Small intestine (tissue), 7 donors: Measurements from ENCODE around the gene PI4K2A. TPM values are rescaled to one million over a fixed set of nuclear protein-coding genes. Genes with fewer than 3 reads are reported as not detected.
"Not testable (repeated sequence)": the region's sequence is repeated elsewhere in the genome, so short reads cannot be mapped to it uniquely, and the experiment has no call there.

Experiments used
- DNase-seq, 2 donors: peaks; one replicate each; pipeline versions ENCODE4 v3.0.0 to v3.0.0-alpha.2; 2013
- FAIRE-seq: peaks from 2 replicates; lab custom pipeline; 2012; peaks lifted over from hg19 to GRCh38; lab: Jason Lieb, UNC
- H3K27ac ChIP-seq, 3 donors: one replicate each; pipeline ENCODE4 v1.5.1; 2013; ENCODE audit warnings: low read length in 2 of 3, mild to moderate bottlenecking in 2 of 3, control low read depth in 1 of 3, inconsistent platforms in 1 of 3, low read depth in 1 of 3, moderate library complexity in 1 of 3
- H3K27me3 ChIP-seq, 3 donors: one replicate each; pipeline ENCODE4 v1.6.1; 2013; ENCODE audit warnings: low read length in 3 of 3, inconsistent platforms in 1 of 3; ENCODE audit not compliant: control insufficient read depth in 3 of 3, insufficient read depth in 3 of 3
- H3K36me3 ChIP-seq, 3 donors: one replicate each; pipeline ENCODE4 v1.6.1; 2013; ENCODE audit warnings: low read length in 3 of 3, inconsistent platforms in 1 of 3, low read depth in 1 of 3, mild to moderate bottlenecking in 1 of 3, moderate library complexity in 1 of 3; ENCODE audit not compliant: control insufficient read depth in 3 of 3, insufficient read depth in 2 of 3
- H3K4me1 ChIP-seq, 3 donors: one replicate each; pipeline ENCODE4 v1.6.1; 2013; ENCODE audit warnings: low read length in 2 of 3, inconsistent platforms in 1 of 3, low read depth in 1 of 3, mild to moderate bottlenecking in 1 of 3, moderate library complexity in 1 of 3; ENCODE audit not compliant: control insufficient read depth in 3 of 3, insufficient read depth in 2 of 3
- H3K4me3 ChIP-seq, 3 donors: one replicate each; pipeline ENCODE4 v1.5.1; 2013; ENCODE audit warnings: low read length in 3 of 3, control low read depth in 1 of 3, inconsistent platforms in 1 of 3, low read depth in 1 of 3, mild to moderate bottlenecking in 1 of 3, moderate library complexity in 1 of 3
- H3K9me3 ChIP-seq, 2 donors: one replicate each; pipeline ENCODE4 v1.6.1; 2013; ENCODE audit warnings: low read depth in 1 of 2, low read length in 1 of 2; ENCODE audit not compliant: control insufficient read depth in 2 of 2, insufficient read depth in 1 of 2
- WGBS, 3 donors: extraction: QIAGEN DNeasy Blood & Tissue Kit; methylation state at CpG; one replicate each; pipeline ENCODE4 v1.1.7; 2013; 5-methylcytosine and 5-hydroxymethylcytosine counted together
- polyA plus RNA-seq, 4 donors: library from polyadenylated mRNA; stranded (reverse) in 3 of 4; unstranded in 1 of 4; fragments of 200-250 nt in 3 of 4; fragments of 120-200 nt in 1 of 4; gene quantifications; one replicate each; pipeline versions ENCODE4 v1.2.1 to v1.2.3, GENCODE V29; 2013
- donor health status: healthy with polysubstance abuse.
- donor health status: control.
- donor health status: control.
- donor health status: Bipolar disorder and iron deficiency.
- donor health status: healthy.

PI4K2A gene
- polyA plus RNA-seq, 4 donors, result 9.5 to 34.0 (median 12.0) TPM

GRCh38 chr10:97683556-97684367, 43.3 kb downstream of the PI4K2A start:
- Histone ChIP-seq H3K9me3 (peaks cover 0 to 7% of the 10 kb centered on the region in 2 donors), H3K4me3 (peak overlapping the region in 2 of 3 donors; percentile 79 to 85), H3K27me3 (no peaks in the 10 kb centered on the region), H3K36me3 (peaks cover 0 to 31% (median 0%) of the 10 kb centered on the region in 3 donors), H3K4me1 (peaks cover 2 to 32% (median 5%) of the 10 kb centered on the region in 3 donors), H3K27ac (peak overlapping the region; percentile 84 to 98 (median 85))
- DNase-seq (peak; percentile 62 to 66), FAIRE-seq (no peak)
- 20 to 44% (median 36%) methylated on average over 9 of the region's 9 CpGs for WGBS, 3 donors

GRCh38 chr10:97684368-97684713, 43.9 kb downstream of the PI4K2A start:
- not testable (repeated sequence) for H3K27me3 ChIP-seq, DNase-seq, FAIRE-seq, H3K9me3 ChIP-seq
- peaks cover 2 to 31% (median 5%) of the 10 kb centered on the region in 3 donors for H3K4me1 ChIP-seq
- peak overlapping the region in 2 of 3 donors; percentile 79 to 85 for H3K4me3 ChIP-seq
- WGBS, 3 donors, result 41 to 76% (median 70%) methylated on average over 6 to 7 of the region's 7 CpGs
- peaks cover 0 to 25% (median 0%) of the 10 kb centered on the region in 3 donors for H3K36me3 ChIP-seq
- H3K27ac ChIP-seq, result peak overlapping the region; percentile 84 to 98 (median 85)

GRCh38 chr10:97684866-97685394, 44.5 kb downstream of the PI4K2A start:
- no peaks in the 10 kb centered on the region for H3K27me3 ChIP-seq
- DNase-seq, result peak; percentile 64
- H3K9me3 ChIP-seq, result peaks cover 0 to 7% of the 10 kb centered on the region in 2 donors
- WGBS, 3 donors, result 22 to 47% (median 46%) methylated on average over 5 of the region's 5 CpGs
- H3K36me3 ChIP-seq, result peaks cover 0 to 20% (median 0%) of the 10 kb centered on the region in 3 donors
- H3K4me1 ChIP-seq, result peaks cover 2 to 30% (median 5%) of the 10 kb centered on the region in 3 donors
- peak overlapping the region in 2 of 3 donors; percentile 79 to 85 for H3K4me3 ChIP-seq
- FAIRE-seq, result no peak
- H3K27ac ChIP-seq, result peak overlapping the region; percentile 66 to 98 (median 85)

GRCh38 chr10:97685395-97685958, 45.0 kb downstream of the PI4K2A start:
- Histone ChIP-seq H3K27me3 (no peaks in the 10 kb centered on the region), H3K4me3 (peak overlapping the region in 2 of 3 donors; percentile 79 to 85), H3K4me1 (peaks cover 2 to 30% (median 5%) of the 10 kb centered on the region in 3 donors), H3K9me3 (peaks cover 0 to 7% of the 10 kb centered on the region in 2 donors), H3K27ac (peak overlapping the region; percentile 66 to 98 (median 85)), H3K36me3 (peaks cover 0 to 14% (median 0%) of the 10 kb centered on the region in 3 donors)
- WGBS, 3 donors, result 0 to 45% (median 42%) methylated on average over 2 of the region's 2 CpGs
- peak; percentile 46 to 63 for DNase-seq
- no peak for FAIRE-seq

GRCh38 chr10:97686301-97686961, 46.0 kb downstream of the PI4K2A start:
- peak overlapping the region; percentile 42 to 85 (median 79) for H3K4me3 ChIP-seq
- H3K9me3 ChIP-seq, result peaks cover 0 to 7% of the 10 kb centered on the region in 2 donors
- DNase-seq (peak in 1 of 2 donors; percentile 42), FAIRE-seq (no peak)
- H3K4me1 ChIP-seq, result peaks cover 2 to 30% (median 5%) of the 10 kb centered on the region in 3 donors
- WGBS, 3 donors, result 6 to 14% (median 10%) methylated on average over 14 of the region's 14 CpGs
- peak overlapping the region; percentile 88 to 98 (median 93) for H3K27ac ChIP-seq
- H3K36me3 ChIP-seq, result peaks cover 0 to 14% (median 0%) of the 10 kb centered on the region in 3 donors
- no peaks in the 10 kb centered on the region for H3K27me3 ChIP-seq

GRCh38 chr10:97686962-97687784, 46.7 kb downstream of the PI4K2A start, which contains the start of gene AVPI1:
Gene AVPI1, minus strand, starts transcription at chr10:97687241. Its CDS starts 7,336 bp downstream, at chr10:97679905.
- Histone ChIP-seq H3K4me3 (peak within 1 kb of the TSS; percentile 42 to 85 (median 79)), H3K27ac (peak within 1 kb of the TSS; percentile 88 to 98 (median 93)), H3K27me3 (no peaks in the 10 kb centered on the region), H3K4me1 (peaks cover 2 to 26% (median 5%) of the 10 kb centered on the region in 3 donors), H3K9me3 (peaks cover 0 to 7% of the 10 kb centered on the region in 2 donors), H3K36me3 (peaks cover 0 to 11% (median 0%) of the 10 kb centered on the region in 3 donors)
- 1% methylated on average over 48 to 78 of the region's 78 CpGs for WGBS, 3 donors
- no peak for FAIRE-seq
- peak; percentile 99 to 100 for DNase-seq
